NK-92 (cell line): ENCODE measurements around the gene SPTLC2.

Source experiments
- DNase-seq: peaks from one replicate; lab custom pipeline; 2025; ENCODE audit not compliant: unreplicated experiment; lab: John Stamatoyannopoulos, UW

The SPTLC2 gene

GRCh38 chr14:77474479-77475177, 141.8 kb downstream of the SPTLC2 start:
- DNase-seq = no peak

GRCh38 chr14:77473921-77474320, 142.5 kb downstream of the SPTLC2 start:
- no peak for DNase-seq

- DNase-seq = no peak
These were observed 146.1 kb downstream of the SPTLC2 start for GRCh38 chr14:77470224-77470870.

- no peak for DNase-seq
These were observed 146.9 kb downstream of the SPTLC2 start for GRCh38 chr14:77469539-77469938.

GRCh38 chr14:77469067-77469505, 147.4 kb downstream of the SPTLC2 start:
- no peak for DNase-seq

GRCh38 chr14:77467801-77468200, 148.6 kb downstream of the SPTLC2 start:
- no peak for DNase-seq

GRCh38 chr14:77459072-77459723, 157.2 kb downstream of the SPTLC2 start:
- no peak for DNase-seq

- DNase-seq = no peak
These were observed 158.0 kb downstream of the SPTLC2 start for GRCh38 chr14:77458249-77458950.

- peak; percentile 85 for DNase-seq
These were observed 158.8 kb downstream of the SPTLC2 start, which contains the start of the genes AHSA1 and VIPAS39 for GRCh38 chr14:77457522-77458248. Gene AHSA1 (plus strand): TSS chr14:77458093. CDS start chr14:77458190, 97 bp downstream. Gene VIPAS39 (minus strand): TSS chr14:77457601. CDS start chr14:77454102, 3,499 bp downstream.

GRCh38 chr14:77457115-77457521, 159.3 kb downstream of the SPTLC2 start:
- DNase-seq = no peak
